HG02885 (cell line): Measurements from ENCODE around the gene AARS2.
"Not testable (repeated sequence)": the region's sequence is repeated elsewhere in the genome, so short reads cannot be mapped to it uniquely, and the experiment has no call there.

Experiments used
- ATAC-seq: cut with Tn5 transposase; IDR thresholded peaks from one replicate; pipeline ENCODE4 v1.9.1; 2021; ENCODE audit warnings: mild to moderate bottlenecking; ENCODE audit not compliant: unreplicated experiment, poor library complexity

The AARS2 gene

GRCh38 chr6:44312901-44313788 lies at the start of gene AARS2:
AARS2 (minus strand) TSS chr6:44313347; CDS start chr6:44313323, 24 bp downstream.
- peak; percentile 97 for ATAC-seq

DNA sequence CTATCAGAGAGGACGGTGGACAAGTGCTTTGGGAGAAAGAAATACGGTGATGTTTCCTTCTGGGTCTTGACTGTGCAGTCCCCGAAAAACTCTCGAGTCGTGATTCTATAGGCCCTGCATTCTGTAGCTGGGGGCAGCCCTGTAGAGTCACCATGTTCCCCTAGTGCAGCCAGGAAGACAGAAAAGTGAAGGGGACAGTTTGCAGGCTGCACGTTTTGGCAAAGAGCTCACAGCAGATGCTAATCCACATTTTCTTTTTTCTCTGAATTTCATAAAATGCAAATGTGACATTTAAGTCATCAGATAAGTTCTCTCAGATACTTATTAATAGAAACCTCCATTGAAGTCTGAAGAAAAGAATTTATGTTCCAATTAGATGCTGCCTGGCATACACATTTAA lies 48.8 kb upstream of the AARS2 start:
- no peak for ATAC-seq

- ATAC-seq: no peak
These were observed 46.8 kb upstream of the AARS2 start for GRCh38 chr6:44359973-44360372.

DNA sequence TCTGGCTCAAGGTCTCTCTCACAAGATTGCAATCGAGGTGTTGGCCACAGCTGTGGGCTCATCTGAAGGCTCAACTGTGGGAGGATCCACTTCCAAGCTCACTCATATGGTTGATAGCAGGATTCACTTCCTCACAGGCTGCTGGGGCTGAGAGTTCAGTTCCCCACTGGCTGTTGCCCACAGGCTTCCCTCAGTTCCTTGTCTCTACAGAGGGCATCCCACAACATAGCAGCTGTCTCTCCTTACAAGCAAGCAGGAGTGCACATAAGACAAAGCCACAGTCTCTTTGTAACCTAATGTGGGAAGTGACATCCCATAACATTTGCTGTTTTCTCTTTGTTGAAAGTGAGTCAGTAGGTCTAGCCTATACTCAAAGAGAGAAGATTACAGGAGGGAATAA lies 43.3 kb upstream of the AARS2 start:
- ATAC-seq: no peak

- ATAC-seq: no peak
These were observed 42.5 kb upstream of the AARS2 start for GRCh38 chr6:44355640-44356039.

DNA sequence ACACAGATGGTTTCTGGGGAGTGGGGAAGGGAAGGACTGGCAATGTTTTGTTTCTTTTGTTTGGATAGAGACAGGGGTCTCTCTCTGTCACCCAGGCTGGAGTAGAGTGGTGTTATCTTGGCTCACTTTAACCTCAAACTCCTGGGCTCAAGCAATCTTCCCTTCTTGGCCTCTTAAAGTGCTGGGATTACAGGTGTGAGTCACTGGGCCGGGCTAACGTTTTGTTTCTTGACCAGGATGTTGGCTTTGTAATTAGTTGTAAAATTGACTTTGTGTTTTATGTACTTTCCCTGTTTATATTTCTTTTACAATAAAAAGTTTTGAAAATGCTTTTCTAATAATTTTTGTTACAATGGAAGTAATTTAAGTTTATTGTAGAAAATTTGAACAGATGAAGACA lies 40.2 kb upstream of the AARS2 start:
- no peak for ATAC-seq

GRCh38 chr6:44352259-44352658 lies 39.1 kb upstream of the AARS2 start:
- no peak for ATAC-seq

GRCh38 chr6:44350650-44350994 lies 37.5 kb upstream of the AARS2 start:
- ATAC-seq: not testable (repeated sequence)

DNA sequence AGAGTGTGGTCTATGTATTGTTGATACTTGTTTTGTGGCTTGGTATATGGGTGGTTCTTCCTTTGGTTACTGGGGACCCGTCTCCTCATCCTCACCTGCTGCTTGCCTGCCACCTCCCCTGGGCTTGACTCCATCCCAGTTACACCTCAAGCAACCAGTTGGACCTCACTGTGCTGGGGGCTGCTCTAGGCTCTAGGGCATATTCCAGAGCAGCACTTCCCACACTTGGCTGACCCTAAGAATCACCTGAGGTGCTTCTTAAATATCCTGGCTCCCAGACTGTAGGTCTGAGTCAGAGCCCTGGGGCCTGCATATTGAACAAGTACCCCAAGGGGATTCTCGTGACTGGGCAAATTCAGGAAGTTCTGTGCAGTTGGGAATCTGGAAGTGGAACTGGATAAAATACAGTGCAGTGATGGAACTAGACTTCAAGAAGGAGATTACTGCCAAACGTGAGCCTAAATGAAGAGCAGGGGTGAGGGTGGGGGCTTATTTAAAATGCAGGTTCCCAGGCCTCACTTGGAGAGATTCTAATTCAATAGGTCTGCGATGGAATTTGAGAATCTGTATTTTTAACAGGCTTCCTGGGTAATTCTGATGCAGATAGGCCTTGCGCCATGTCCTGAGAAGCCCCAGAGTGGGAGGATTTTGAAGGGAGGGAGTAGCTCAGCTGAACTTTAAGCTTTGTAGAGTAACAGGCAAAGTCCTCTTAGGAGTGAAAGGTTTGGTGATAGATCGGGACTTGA lies 36.9 kb upstream of the AARS2 start:
- no peak for ATAC-seq

- not testable (repeated sequence) for ATAC-seq
These were observed 33.7 kb upstream of the AARS2 start for GRCh38 chr6:44346818-44347217.

GRCh38 chr6:44342489-44342888 lies 29.3 kb upstream of the AARS2 start, which contains the start of gene SPATS1:
SPATS1 (plus strand) TSS chr6:44342650; CDS start chr6:44343096, 446 bp downstream.
- ATAC-seq: no peak

DNA sequence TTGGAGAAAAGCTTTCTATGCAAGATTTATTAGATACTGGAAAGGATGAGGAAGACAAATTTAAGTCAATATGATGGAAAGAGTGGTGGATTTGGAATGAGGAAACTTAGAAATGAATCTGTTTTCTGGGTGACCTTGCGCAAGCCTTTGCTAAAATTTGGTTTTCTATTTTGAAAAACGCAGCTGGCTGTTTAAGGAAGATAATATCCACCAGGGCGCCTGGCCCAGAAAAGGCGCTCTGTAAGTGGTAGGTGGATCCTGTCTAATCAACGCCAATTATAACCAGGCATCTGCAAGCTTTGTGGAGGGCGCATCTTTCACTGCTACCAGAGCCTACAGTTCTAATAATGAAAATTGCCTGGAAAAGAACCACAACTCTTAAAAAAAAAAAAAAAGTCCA lies 28.9 kb upstream of the AARS2 start:
- no peak for ATAC-seq

GRCh38 chr6:44341095-44341890 lies 28.1 kb upstream of the AARS2 start:
- ATAC-seq: no peak

GRCh38 chr6:44339763-44340625 lies 26.8 kb upstream of the AARS2 start:
- ATAC-seq: no peak

- no peak for ATAC-seq
These were observed 26.2 kb upstream of the AARS2 start for GRCh38 chr6:44339301-44339700.

- peak; percentile 83 for ATAC-seq
These were observed 25.3 kb upstream of the AARS2 start for GRCh38 chr6:44338228-44339122.

DNA sequence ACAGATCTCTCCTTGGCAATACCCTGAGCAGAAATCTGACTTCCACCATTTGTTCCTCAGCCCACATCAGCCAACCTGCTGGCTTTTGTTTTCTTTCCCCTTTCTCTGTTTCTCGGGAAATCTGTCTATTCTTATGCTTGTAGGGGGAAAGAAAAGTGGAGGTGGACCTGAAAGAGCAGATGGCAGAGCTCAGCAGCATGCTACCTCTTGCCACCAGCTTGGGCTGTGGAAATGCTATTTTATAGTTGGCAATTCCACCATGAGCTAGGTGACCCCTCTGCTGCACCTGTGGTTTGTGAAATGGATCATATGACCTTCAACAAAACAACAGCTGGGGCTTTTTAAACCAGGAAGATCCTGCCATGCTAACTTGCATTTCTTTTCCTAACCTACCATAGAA lies 22.5 kb upstream of the AARS2 start:
- no peak for ATAC-seq

DNA sequence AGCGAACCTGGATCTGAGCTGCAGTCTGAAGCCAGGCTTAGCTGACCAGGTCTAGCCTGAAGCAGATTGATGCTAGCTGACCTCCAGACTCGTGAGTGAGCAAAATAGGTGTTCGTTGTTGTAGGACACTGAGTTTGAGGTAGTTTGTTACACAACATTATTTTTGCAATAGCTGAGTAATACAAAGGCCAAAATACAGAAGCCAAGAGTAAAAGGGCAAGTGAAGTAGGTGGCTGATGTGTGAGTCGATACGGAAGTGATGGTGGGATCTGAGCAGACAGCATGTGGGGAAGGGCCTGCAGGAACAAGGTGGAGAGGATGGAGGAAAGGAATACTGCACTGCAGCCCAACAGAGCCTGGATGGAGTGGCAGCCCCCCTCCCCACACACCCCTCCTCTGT lies 20.8 kb upstream of the AARS2 start:
- no peak for ATAC-seq
